Neural cell (in vitro differentiated cells): Measurements from ENCODE around the gene TUBA4B. TPM values are rescaled to one million over a fixed set of nuclear protein-coding genes. Genes with fewer than 3 reads are reported as not detected.

Experiments
- H2AFZ ChIP-seq: fragments of 200-600, 300-800 bp; sonication (generic), shearing (Covaris generic); 2 replicates; pipeline ENCODE4 v1.6.0; 2014; ENCODE audit warnings: low read depth, mild to moderate bottlenecking, antibody characterized with exemption, low read length, moderate library complexity
- H3F3A ChIP-seq: fragments of 200-600 bp; shearing (Covaris generic); 2 replicates; pipeline ENCODE4 v1.6.1; 2016; ENCODE audit warnings: mild to moderate bottlenecking, moderate library complexity, mixed read lengths, antibody characterized with exemption, low read length; ENCODE audit not compliant: insufficient read depth, poor library complexity, severe bottlenecking
- H3K27ac ChIP-seq: fragments of 200-600, 300-800 bp; sonication (generic), shearing (Covaris generic); 2 replicates; pipeline ENCODE4 v1.5.1; 2014; ENCODE audit warnings: mild to moderate bottlenecking, low read length, moderate library complexity
- H3K27me3 ChIP-seq: fragments of 300-800, 200-600 bp; sonication (generic), shearing (Covaris generic); 2 replicates; pipeline ENCODE4 v1.6.0; 2014; ENCODE audit warnings: mild to moderate bottlenecking, low read depth, low read length, moderate library complexity; ENCODE audit not compliant: insufficient read depth
- H3K36me3 ChIP-seq: fragments of 300-800, 200-600 bp; sonication (generic), shearing (Covaris generic); 2 replicates; pipeline ENCODE4 v1.5.1; 2014; ENCODE audit warnings: mild to moderate bottlenecking, antibody characterized with exemption, low read length, moderate library complexity; ENCODE audit not compliant: insufficient read depth
- H3K4me2 ChIP-seq: fragments of 300-800, 200-600 bp; sonication (generic), shearing (Covaris generic); 2 replicates; pipeline ENCODE4 v1.6.0; 2014; ENCODE audit warnings: mild to moderate bottlenecking, low read length
- H3K4me3 ChIP-seq: fragments of 300-800, 200-600 bp; sonication (generic), shearing (Covaris generic); 2 replicates; pipeline ENCODE4 v1.5.1; 2014; ENCODE audit warnings: mild to moderate bottlenecking, low read length, moderate library complexity
- H3K79me2 ChIP-seq: fragments of 200-600 bp; shearing (Covaris generic); replicated peaks from 2 replicates; pipeline ENCODE4 v1.6.0; 2014; ENCODE audit warnings: mild to moderate bottlenecking, low read length, moderate library complexity; ENCODE audit not compliant: insufficient read depth
- H3K9ac ChIP-seq: fragments of 300-800, 200-600 bp; sonication (generic), shearing (Covaris generic); 2 replicates; pipeline ENCODE4 v1.6.1; 2016; ENCODE audit warnings: mild to moderate bottlenecking, low read length, mixed read lengths
- H3K9me2 ChIP-seq: fragments of 200-600 bp; shearing (Covaris generic); 2 replicates; pipeline ENCODE4 v1.6.1; 2016; ENCODE audit warnings: mild to moderate bottlenecking, low read length, mixed read lengths; ENCODE audit not compliant: insufficient read depth
- H3K9me3 ChIP-seq: fragments of 200-600, 300-800 bp; sonication (generic), shearing (Covaris generic); 2 replicates; pipeline ENCODE4 v1.6.1; 2016; ENCODE audit warnings: mild to moderate bottlenecking, mixed run types, low read length, moderate library complexity, mixed read lengths
- H4K20me1 ChIP-seq: fragments of 200-600 bp; shearing (Covaris generic); 2 replicates; pipeline ENCODE4 v1.6.1; 2016; ENCODE audit warnings: mild to moderate bottlenecking, mixed run types; ENCODE audit not compliant: insufficient read depth
- EP300 ChIP-seq: fragments of 450-650 bp; conservative IDR thresholded peaks from 2 replicates; pipeline ENCODE4 v1.6.1; 2014; ENCODE audit warnings: antibody characterized with exemption, mild to moderate bottlenecking, moderate library complexity; ENCODE audit not compliant: poor library complexity, severe bottlenecking
- EZH2 ChIP-seq: fragments of 200-600, 300-800 bp; shearing (Covaris generic), sonication (generic); IDR thresholded peaks from 2 replicates; pipeline ENCODE4 v1.6.1; 2014; ENCODE audit warnings: antibody characterized with exemption, low read length, borderline replicate concordance, mild to moderate bottlenecking; ENCODE audit not compliant: insufficient read depth, poor library complexity, severe bottlenecking
- MXI1 ChIP-seq: fragments of 450-650 bp; conservative IDR thresholded peaks from 2 replicates; pipeline ENCODE4 v1.6.1; 2014; ENCODE audit warnings: antibody characterized with exemption, mild to moderate bottlenecking; ENCODE audit not compliant: poor library complexity, severe bottlenecking
- POLR2AphosphoS5 ChIP-seq: IDR thresholded peaks from 2 replicates; pipeline ENCODE4 v1.6.1; 2012
- RAD21 ChIP-seq: fragments of 450-650 bp; conservative IDR thresholded peaks from 2 replicates; pipeline ENCODE4 v1.6.1; 2014; ENCODE audit warnings: antibody characterized with exemption, mild to moderate bottlenecking, moderate library complexity
- SMC3 ChIP-seq: fragments of 450-650 bp; conservative IDR thresholded peaks from 2 replicates; pipeline ENCODE4 v1.6.1; 2014; ENCODE audit warnings: antibody characterized with exemption, mild to moderate bottlenecking, moderate library complexity; ENCODE audit not compliant: poor library complexity
- TAF1 ChIP-seq: IDR thresholded peaks from 2 replicates; pipeline ENCODE4 v1.6.1; 2012; ENCODE audit warnings: low read depth
- polyA plus RNA-seq: library from polyadenylated mRNA; depleted of rRNA; stranded (reverse); fragments of >200 nt; gene quantifications from 2 replicates; pipeline ENCODE4 v1.2.3, GENCODE V29; 2014
- TF ChIP-seq, protein P1 (sequence below): IDR thresholded peaks from 2 replicates; pipeline ENCODE4 v1.6.1; 2012; ENCODE audit warnings: borderline replicate concordance
- TF ChIP-seq, protein P2 (sequence below): fragments of 450-650 bp; IDR thresholded peaks from 2 replicates; pipeline ENCODE4 v1.5.1; 2014; ENCODE audit warnings: antibody characterized with exemption, mild to moderate bottlenecking, moderate library complexity; ENCODE audit not compliant: poor library complexity, severe bottlenecking

TUBA4B gene
- polyA plus RNA-seq, 1 donor from 2014 or later, result not detected

DNA sequence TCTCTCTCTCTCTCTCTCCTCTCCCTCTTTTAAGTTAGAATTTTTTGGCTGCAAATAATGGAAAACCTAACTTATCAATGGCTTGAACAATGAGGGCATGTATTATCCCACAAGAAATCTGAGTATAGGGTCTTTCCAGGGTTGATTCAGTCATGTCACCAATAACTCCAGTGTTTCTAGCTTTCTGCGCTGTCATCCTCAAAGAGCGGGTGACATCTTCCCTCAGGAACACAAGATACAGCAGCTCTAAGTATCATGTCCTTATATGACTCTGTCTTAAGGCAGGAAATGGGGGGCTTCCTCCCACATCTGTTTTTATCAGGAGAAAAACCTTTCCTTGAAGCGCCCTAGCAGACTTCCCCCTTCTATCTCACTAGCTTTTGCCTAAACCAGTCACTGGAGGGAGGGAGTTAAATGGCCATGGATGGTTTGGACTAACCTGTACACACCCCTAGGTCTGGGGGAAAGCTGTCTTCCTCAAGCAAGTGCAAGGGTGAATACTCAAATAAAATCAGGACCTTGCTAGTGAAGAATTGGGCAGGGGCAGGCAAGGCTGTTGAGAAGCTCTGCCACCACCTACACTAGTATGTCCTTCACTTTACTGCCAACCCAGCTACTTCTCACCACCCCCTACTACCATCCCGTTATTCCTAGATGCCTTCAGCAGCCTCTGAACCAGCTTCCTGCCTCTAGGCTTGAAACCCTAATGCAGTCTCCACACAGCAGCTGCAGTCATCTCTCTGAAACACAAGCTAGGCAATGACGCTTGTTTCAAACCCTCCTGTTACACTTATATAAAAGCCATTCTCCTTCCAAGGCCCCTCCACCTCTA, 8.2 kb downstream of the TUBA4B start:
- Histone ChIP-seq H3K9ac (no peak overlapping the region), H2AFZ (no peak overlapping the region), H3K79me2 (no peaks in the 10 kb centered on the region), H3K27ac (no peak overlapping the region), H4K20me1 (no peaks in the 10 kb centered on the region), H3K4me3 (no peak overlapping the region), H3K27me3 (peaks cover 46% of the 10 kb centered on the region), H3K9me2 (no peaks in the 10 kb centered on the region), H3K9me3 (no peaks in the 10 kb centered on the region), H3K4me2 (no peak overlapping the region), H3F3A (no peaks in the 10 kb centered on the region), H3K36me3 (no peaks in the 10 kb centered on the region)
- TF ChIP-seq TAF1 (no peak), SMC3 (no peak), RAD21 (no peak), POLR2AphosphoS5 (no peak), EP300 (no peak), EZH2 (no peak), MXI1 (no peak)
- TF ChIP-seq, protein P1, sequence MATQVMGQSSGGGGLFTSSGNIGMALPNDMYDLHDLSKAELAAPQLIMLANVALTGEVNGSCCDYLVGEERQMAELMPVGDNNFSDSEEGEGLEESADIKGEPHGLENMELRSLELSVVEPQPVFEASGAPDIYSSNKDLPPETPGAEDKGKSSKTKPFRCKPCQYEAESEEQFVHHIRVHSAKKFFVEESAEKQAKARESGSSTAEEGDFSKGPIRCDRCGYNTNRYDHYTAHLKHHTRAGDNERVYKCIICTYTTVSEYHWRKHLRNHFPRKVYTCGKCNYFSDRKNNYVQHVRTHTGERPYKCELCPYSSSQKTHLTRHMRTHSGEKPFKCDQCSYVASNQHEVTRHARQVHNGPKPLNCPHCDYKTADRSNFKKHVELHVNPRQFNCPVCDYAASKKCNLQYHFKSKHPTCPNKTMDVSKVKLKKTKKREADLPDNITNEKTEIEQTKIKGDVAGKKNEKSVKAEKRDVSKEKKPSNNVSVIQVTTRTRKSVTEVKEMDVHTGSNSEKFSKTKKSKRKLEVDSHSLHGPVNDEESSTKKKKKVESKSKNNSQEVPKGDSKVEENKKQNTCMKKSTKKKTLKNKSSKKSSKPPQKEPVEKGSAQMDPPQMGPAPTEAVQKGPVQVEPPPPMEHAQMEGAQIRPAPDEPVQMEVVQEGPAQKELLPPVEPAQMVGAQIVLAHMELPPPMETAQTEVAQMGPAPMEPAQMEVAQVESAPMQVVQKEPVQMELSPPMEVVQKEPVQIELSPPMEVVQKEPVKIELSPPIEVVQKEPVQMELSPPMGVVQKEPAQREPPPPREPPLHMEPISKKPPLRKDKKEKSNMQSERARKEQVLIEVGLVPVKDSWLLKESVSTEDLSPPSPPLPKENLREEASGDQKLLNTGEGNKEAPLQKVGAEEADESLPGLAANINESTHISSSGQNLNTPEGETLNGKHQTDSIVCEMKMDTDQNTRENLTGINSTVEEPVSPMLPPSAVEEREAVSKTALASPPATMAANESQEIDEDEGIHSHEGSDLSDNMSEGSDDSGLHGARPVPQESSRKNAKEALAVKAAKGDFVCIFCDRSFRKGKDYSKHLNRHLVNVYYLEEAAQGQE, result no peak

DNA sequence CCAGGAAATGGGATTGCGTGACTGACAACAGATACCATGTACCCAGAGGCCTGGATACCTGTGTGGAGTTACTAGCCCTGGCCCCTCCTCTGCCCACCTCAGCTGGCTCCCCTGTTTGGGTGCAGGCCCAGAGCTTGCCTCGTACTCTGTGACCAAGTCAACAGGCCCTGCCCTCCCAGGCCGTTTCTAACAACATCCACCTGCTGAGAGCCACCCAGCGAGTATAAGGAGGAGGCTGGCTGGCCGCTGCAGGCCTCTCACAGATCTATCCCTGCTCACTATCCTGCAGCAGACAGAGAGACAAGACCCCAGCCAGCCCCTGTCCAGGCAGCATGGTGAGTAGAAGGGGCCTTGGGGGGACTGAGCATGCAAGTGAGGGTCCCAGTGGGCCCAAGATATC, 13.2 kb downstream of the TUBA4B start:
- TF ChIP-seq MXI1, result no peak
- TF ChIP-seq, protein P2, sequence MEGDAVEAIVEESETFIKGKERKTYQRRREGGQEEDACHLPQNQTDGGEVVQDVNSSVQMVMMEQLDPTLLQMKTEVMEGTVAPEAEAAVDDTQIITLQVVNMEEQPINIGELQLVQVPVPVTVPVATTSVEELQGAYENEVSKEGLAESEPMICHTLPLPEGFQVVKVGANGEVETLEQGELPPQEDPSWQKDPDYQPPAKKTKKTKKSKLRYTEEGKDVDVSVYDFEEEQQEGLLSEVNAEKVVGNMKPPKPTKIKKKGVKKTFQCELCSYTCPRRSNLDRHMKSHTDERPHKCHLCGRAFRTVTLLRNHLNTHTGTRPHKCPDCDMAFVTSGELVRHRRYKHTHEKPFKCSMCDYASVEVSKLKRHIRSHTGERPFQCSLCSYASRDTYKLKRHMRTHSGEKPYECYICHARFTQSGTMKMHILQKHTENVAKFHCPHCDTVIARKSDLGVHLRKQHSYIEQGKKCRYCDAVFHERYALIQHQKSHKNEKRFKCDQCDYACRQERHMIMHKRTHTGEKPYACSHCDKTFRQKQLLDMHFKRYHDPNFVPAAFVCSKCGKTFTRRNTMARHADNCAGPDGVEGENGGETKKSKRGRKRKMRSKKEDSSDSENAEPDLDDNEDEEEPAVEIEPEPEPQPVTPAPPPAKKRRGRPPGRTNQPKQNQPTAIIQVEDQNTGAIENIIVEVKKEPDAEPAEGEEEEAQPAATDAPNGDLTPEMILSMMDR, result no peak
- no peak for TF ChIP-seq EZH2
- TF ChIP-seq TAF1, result no peak
- Histone ChIP-seq H4K20me1 (no peaks in the 10 kb centered on the region), H3K4me2 (no peak overlapping the region), H3K79me2 (no peaks in the 10 kb centered on the region), H3K9ac (no peak overlapping the region), H3K36me3 (no peaks in the 10 kb centered on the region), H3F3A (no peaks in the 10 kb centered on the region), H3K9me3 (no peaks in the 10 kb centered on the region), H2AFZ (no peak overlapping the region), H3K27ac (no peak overlapping the region), H3K4me3 (no peak overlapping the region), H3K27me3 (peaks cover 9% of the 10 kb centered on the region), H3K9me2 (no peaks in the 10 kb centered on the region)
